ENCODE data around the gene TST.
A peak's percentile ranks its signal among the peaks of the same experiment; 100 is the strongest.

TST gene

DNA sequence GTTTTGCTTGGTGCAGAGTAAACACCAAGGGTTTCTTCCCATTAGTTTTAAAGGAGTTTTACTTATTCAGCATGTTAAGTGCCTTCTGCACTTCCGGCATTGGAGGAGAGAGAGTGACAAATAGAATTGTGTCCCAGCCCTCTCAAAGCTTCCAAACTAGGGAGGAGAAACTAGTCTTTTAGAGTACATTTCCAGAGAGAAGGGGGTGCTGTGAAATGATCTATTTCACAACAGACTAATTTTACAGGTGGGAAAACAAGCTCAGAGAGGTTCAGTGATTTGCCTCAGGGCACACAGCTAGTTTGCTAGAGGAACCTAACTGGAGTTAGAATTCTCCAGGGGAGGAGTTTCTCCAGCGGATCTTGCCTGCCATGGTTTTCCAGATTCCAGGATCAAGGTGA, 12.9 kb upstream of the TST start:
- no peak for DNase-seq (ENCODE audit: low read depth in 2 of 2)

DNA sequence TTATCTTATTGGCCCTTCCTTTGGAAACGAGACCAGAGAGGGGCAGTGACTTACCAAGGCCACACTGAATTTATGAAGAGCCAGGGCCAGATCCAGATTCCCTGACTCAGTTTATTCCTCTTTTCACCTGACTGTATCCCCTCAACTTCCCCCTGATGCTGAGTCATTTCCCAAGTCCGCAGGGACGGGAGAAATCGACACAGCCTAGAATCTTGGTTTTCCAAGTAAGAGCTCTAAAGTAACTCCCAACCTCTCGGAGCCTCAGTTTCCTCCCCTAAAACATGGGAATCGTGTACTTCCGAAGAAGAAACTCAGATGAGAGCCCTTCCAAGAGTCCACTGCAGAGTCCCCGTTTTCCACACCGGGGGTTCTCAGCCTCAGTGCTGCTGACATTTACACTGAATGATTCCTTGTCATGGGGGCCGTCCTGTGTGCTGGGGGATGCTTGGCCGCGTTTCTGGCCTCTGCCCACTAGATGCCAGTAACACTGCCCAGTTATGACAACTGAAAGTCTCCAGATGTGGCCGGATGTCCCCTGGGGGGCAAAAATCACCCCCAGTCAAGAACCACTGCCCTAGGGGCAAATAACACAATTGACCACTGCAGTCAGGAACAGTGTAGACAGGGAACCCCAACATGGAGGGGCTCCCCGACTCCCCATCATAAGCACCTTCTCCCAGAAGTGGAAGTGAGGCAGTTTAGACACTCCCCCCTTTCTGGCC, 11.5 kb upstream of the TST start:
- DNase-seq (ENCODE audit: low read depth in 2 of 2), result no peak

DNA sequence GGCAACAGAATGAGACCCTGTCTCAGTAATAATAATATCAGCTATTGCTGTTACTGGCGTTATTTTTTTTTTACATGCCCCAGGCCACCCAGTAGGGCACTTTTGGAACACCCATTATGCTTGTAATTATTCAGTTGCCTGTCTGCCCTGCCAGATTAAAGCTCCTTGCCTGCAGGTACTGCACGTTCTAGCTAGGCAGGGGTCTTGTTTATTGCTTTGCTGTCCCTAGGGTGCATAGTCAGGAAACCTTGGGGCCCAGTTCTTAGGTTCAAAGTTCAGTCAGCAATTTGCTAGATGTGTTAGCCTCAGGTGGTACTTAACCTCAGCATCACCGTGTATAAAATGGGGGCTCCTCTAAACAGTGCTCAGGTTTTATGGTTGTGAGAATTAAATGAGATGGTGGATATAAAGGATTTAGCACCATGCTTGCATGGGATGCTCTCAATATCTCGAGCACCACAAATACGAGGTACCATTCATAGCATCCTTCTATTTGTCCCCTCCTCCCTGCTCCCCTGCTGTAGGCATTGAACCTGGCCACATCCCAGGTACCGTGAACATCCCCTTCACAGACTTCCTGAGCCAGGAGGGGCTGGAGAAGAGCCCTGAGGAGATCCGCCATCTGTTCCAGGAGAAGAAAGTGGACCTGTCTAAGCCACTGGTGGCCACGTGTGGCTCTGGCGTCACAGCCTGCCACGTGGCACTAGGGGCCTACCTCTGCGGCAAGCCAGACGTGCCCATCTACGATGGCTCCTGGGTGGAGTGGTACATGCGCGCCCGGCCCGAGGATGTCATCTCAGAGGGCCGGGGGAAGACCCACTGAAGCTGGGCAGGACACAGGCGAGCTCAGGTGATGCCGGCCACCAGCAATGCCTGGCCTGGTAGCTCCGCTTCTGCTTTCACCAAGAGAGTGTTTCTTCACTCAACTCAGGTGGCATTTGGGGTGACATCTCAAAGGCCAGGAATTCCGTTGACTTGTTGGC, 9.7 kb upstream of the TST start:
- no peak for DNase-seq (ENCODE audit: low read depth in 2 of 2)

DNA sequence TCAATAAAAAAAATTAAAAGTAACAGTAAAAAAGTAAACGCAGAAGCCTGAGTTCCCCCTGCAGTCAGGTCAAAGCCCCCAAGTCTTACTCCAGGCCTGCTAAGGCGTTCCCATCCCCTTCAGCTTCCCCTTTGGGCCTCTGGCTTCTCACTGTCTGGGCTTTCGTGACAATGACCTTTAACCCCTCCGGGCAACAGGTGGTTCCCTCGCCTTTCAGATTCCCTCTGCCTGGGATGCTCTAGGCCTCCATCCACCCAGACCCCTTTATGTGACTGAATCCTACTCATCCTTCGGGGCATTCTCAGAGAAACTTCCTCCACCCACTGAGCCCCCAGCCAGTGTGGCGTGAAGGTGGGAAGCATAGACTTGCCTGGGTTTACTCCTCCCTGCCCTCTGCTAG, 8.3 kb upstream of the TST start:
- DNase-seq (ENCODE audit: low read depth in 2 of 2), result no peak

DNA sequence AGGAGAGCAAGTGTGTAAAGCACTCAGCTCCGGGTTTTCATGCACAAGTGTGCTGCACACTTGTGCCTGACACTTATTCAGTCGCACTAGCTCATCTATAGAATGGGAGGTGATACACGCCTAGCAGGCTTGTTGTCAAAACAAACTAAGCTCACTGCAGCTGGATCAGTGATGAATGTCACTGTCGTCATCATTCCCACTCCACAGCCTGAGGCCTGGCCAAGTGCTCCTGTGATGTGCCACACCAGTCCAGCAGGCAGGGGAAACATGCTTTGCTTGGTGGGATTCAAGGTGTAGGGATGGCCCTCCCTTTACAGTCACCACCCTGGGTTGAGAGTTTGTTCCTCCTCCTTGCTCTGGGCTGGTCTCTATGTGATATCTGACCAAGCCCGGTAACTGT, 7.1 kb upstream of the TST start:
- no peak for DNase-seq (ENCODE audit: low read depth in 2 of 2)

DNA sequence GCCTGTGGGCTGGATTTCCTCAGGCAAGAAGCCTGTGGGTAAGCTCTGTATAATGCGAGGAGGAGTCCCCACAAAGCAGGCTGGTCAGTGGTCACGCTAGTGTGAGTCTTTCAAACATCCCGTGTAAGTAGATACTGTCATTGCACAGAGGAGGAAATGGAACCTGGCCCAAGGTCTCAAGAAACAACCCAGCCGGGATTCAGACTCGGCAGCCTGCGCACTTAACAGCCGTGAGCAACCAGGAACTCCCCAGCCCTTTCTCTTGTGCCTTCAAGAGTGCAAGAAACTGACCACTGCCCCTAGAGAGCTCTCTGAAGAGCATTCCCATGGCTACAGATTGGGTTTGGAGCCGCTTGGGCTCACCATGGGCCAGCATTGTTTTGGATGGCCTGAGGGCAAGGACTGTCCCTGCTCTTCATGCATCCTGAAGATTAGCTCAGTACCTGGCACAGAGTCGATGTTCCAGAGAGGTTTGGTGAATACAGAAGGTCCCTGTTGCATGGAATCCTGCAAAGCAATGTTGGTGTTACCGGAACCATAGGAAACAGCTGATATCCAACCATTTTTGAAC, 6.3 kb upstream of the TST start:
- DNase-seq (ENCODE audit: low read depth in 2 of 2), result no peak

DNA sequence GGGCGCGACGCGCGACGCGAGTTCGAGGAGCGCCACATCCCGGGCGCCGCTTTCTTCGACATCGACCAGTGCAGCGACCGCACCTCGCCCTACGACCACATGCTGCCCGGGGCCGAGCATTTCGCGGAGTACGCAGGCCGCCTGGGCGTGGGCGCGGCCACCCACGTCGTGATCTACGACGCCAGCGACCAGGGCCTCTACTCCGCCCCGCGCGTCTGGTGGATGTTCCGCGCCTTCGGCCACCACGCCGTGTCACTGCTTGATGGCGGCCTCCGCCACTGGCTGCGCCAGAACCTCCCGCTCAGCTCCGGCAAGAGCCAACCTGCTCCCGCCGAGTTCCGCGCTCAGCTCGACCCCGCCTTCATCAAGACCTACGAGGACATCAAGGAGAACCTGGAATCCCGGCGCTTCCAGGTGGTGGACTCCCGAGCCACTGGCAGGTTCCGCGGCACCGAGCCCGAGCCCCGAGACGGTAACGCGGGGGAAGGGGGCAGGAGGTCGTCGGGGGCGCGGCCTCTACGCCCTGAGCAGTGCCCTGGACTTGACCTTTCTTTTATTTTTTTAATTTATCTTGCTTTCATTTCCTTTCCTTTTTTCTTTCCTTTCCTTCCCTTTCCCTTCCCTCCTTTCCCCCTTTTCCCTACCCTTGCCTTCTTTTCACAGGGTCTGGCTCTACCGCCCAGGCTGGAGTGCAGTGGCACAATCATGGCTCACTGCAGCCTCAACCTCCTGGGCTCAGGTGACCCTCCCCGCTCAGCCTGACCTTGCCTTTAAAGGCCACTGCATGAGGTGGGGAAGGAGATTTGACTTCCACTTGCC, 5.3 kb upstream of the TST start:
- no peak for DNase-seq (ENCODE audit: low read depth in 2 of 2)

DNA sequence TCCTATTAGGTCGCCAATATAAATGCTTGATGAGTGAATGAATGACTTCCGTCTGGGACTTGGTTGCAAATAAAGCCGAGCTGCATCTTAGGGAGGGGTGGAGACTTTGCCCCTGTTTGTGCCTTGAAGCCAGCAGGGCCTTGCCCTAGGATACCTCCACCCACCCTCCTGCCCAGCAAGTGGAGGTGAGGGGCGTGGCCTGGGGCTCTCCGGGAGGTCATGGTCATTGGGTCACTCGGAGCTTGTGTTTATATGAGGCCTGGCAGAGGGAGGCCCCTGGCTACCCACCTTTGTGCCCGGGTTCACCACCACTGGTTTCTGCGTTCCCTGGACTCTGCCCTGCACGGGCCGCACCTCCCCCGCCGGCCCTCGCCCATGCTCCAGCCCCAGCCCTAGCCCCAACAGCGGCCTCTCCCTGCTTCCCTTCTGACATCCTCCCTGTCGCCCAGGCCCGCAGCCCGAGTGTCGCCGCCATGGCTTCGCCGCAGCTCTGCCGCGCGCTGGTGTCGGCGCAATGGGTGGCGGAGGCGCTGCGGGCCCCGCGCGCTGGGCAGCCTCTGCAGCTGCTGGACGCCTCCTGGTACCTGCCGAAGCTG, 4.6 kb upstream of the TST start:
- DNase-seq (ENCODE audit: low read depth in 2 of 2), result no peak

DNA sequence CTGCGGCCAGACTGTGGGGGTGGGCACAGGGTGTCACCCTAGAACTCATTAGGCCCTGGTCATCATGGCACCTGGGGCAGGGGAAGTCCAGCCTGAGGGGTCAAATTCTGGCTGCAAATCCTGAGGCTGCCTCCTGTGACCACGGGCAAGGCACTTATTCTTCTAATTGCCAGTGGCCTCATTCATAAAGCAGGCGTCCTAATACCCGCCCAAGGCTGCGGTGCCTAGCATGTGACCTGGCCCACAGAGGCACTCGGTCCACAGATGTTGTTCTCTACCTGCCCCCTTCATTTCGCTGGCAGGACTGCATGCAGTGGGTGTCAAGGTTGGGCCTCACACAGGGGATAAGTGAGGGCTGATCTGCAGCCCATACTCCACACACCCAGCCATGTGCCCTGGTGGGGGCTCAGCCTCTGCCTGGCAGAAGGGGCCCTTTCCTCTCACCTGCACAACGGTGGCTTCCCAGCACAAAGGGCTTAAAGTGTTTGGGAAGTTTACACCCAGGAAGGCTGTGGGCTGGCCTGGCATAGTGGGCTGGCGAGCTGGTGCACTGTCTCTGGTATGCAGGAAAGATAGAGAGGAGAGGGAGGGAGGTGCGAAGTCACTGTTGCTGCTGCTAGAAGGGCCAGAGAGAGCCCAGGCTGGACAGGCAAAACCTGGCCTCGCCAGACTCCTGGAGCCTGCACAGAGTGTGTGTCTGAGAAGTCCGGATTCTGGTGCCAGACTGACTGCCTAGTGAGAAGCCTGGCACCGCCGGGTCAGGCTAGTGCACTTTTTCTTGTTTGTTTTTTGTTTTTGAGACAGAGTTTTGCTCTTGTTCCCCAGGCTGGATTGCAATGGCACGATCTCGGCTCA, 3.5 kb upstream of the TST start:
- no peak for DNase-seq (ENCODE audit: low read depth in 2 of 2)

DNA sequence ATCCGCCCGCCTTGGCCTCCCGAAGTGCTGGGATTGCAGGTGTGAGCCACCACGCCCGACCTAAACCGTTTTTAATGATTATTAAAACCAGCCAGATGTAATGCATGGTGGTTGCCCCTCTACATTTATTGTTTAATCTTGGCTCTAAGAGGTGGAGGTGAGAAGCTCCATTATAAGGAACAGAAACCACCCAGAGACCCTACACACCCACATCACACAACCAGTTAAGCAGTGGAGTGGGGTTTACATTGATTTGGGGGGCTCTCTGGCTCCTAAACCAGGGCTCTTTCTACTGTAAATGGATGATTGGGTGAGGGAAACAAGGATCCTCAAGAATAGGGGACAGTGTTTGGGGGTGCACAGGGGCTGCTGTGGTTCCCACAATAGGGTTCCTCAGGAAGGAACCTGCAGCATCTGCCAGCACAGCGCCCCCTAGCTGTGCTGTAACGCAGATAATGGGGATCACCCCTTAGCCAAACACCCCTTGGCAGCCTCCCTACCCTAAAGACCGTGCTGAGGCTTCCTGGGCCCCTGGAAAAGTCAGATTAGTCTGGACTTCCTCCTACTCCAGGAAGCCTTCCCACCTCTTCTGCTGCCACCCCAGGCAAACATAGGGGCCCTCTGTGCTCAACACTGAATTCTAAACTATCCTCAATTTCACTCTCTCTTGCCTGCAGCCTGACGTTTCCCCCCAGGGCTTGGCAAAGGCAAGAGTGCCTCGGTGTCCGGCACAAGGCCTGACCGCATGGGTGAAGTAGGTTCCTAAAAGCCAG, 2.6 kb upstream of the TST start:
- peak; percentile 6 to 26 for DNase-seq (ENCODE audit: low read depth in 2 of 2)

DNA sequence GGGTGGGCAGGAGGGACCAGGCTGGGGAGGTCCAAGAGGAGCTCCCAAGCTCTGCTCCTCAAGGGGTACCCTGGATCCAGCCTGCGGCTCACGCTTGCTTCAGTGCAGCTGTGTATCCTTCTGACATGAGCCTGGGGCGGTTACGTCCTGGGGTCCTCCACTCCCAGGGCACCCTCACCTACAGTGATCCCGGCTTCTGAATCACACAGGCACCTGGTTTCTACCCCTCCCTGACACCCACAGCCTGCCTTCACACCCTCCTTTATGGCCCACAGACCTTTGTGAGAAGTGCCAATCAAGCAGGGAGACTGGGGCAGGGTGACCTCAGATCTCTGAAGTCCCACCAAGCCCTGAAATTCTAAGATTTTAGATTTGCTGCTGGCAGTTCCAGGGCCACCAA, 1.8 kb upstream of the TST start:
- no peak for DNase-seq (ENCODE audit: low read depth in 2 of 2)

DNA sequence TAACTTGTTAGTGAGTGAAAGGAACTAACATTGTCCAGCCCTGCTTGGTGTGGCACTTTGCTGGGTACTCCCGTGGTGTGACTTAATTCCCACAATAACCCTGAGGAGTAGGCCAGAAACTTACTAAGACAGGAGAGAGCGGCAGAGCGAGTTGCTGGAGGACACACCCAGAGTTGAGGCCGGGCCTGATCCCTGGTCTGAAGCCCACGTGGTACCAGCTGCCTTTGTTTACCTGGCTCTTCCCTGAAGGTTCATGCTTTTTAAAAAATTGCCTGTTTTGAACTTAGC, 889 bp upstream of the TST start:
- no peak for DNase-seq (ENCODE audit: low read depth in 2 of 2)

DNA sequence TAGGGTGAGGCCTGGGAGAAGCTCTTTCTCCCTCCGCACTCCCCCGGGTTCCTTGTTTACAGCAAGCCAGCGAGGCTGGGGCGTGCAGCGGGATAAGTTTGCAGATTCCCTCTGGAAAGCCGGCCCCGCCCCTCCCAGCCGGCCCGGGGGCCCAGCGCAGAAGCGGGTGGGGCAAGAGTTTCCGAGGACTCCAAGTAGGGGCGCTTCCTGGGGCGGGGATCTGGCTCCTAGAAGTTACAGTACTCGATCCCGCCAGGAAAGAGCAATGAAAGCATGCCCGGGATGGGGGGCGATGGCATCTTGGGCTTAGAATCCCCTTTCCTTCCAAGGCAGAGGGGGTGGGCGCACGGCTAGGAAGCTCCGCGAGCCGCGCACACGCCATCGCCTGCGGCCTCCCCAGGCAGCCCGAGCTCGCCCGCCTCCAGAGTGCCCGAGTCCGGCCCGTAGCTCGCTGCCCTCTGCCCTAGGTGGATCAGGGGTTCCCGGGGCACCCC, 385 bp downstream of the TST start:
- no peak for DNase-seq (ENCODE audit: low read depth in 2 of 2)

DNA sequence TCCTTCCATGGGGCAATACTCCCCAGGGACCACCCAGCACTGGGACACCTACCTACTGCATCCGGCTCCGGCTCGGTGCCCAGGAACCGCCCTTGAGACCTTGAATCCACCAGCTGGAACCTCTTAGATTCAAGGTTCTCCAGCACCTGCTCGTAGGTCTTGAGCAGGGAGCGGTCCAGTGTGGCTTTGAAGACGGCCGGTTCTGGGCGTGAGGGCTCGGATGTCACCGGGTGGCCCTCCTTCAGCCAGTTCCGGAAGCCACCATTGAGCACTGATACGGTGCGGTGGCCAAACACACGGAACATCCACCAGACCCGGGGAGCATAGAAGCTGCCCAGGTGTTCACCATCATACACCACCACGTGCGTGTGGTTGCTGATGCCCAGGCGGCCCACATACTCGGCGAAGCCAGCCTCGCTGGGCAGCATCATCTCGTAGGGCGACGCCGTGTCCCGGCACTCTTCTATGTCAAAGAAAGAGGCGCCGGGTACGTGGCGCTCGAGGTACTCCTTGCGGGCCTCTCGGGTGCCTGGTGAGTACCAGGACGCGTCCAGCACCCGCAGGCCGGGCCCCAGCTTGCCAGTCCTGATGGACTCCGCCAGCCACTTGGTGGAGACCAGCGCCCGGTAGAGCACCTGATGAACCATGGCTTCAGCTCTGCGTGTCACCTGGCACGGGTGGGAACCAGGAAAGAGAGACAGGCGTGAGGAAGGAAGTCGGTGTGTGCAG, 997 bp downstream of the TST start:
- no peak for DNase-seq (ENCODE audit: low read depth in 2 of 2)

DNA sequence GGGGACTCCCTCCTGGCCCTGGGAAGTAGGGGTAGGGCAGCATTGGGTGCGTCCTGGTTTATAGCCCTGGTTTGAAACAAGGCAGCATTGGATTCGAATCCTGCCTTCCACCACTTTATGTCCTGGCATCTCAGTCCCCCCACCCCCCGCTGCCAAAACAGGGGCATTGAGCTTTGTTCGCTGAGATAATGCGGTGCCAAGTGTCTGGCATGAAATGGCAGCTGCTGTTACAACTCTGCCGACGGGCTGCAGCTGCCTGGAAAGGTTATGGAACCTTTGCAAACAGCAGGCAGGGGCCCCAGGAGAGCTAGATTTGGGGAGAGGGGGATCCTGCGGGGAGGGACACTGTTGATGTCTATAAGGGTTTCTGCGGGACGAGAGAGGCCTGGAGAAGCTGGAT, 1.9 kb downstream of the TST start:
- no peak for DNase-seq (ENCODE audit: low read depth in 2 of 2)

DNA sequence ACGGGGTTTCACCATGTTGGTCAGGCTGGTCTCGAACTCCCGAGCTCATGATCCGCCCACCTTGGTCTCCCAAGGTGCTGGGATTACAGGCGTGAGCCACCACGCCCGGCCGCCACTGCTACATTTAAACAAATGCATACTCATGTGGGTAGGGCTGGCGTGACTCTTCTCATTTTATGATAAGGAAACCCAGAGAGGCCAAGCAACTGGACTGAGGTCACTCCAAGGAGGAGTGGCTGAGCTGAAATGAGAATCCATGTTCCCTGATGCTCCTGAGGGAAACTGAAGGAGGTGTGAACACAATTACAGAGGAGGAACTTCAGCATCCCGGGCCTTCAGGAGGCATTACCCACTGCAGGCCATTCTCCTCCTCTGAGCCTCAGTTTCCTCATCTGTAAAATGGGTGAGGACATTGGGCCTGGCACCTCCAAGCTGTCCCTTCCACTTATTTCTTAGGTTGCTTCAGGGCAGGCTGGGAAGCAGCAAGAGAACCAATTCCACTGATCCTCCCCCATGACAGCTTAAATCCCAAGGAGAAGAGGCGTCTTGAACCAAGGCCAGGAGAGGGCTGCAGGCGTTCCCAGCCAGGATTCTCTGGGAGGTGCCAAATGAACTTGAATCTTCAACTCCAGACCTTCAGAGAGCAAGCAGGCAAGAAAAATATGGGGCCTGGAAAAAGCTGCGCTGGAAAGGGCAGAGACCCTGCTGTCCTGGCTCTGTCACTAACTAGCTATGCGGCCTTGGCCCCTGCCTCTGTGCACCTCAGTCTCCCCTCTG, 2.9 kb downstream of the TST start:
- no peak for DNase-seq (ENCODE audit: low read depth in 2 of 2)

DNA sequence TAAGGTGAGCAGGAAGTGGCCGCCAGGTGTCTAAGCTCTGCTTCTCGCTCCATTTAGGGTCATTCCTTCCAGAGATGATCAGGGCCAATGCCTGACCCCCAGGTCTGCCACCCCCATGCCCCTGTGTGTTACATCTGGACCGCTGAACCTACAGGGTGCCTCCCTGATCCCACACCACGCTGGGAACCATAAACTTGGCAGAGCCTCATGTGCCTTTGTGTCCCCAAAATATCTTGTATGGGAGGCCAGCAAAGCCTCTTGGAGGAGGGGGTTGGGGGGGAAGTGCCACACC, 3.7 kb downstream of the TST start:
- no peak for DNase-seq (ENCODE audit: low read depth in 2 of 2)

DNA sequence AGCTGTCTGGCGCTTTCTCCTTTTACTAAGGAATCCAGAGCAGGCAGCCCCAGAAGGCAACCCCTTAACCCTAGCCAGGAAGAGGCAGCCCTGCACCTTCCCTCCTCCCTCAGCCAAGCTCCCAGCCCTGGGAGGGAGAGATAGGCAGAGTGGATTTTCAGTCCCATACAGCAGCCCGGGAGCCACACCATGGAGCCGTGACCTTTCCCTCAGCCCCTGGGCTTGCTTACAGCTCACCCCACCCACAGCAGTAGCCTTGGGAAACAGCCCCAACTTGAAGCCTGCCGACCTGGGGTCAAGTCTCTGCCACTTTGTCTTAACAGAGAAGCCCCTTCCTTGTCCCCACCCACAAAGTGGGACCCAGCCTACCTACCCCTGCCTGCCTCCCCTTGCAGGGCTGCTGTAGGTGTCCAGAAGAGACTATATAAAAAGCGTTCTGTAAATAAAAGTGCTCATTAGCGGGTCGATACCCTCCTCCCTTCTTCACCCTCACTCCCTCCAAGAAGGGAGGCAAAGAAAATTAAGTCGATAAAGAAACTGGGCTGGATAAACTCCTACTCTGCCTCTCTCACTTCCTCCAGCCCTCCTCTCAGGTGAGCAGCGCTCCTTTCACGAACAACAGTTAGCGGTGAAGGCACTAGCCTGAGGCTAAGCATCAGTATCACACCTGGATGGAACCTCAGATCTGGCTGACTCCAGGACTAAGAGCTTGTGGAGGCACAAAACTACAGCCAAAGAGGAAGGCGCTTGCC, 4.2 kb downstream of the TST start:
- no peak for DNase-seq (ENCODE audit: low read depth in 2 of 2)
